HG02973 (cell line): ENCODE data around the gene MAD2L2.

ENCODE experiments used
- ATAC-seq: cut with Tn5 transposase; IDR thresholded peaks from one replicate; pipeline ENCODE4 v1.9.1; 2021; ENCODE audit warnings: moderate library complexity; ENCODE audit not compliant: unreplicated experiment

Gene MAD2L2

GRCh38 chr1:11638121-11638520 is 42.8 kb downstream of the MAD2L2 start:
- ATAC-seq, result no peak

GRCh38 chr1:11634365-11635192 is 46.4 kb downstream of the MAD2L2 start:
- no peak for ATAC-seq

- ATAC-seq, result no peak
These were observed 51.5 kb downstream of the MAD2L2 start for GRCh38 chr1:11629184-11630016.

GRCh38 chr1:11628767-11629166 is 52.2 kb downstream of the MAD2L2 start:
- ATAC-seq, result no peak

- no peak for ATAC-seq
These were observed 54.4 kb downstream of the MAD2L2 start for GRCh38 chr1:11626551-11626950.
